Coronary artery (tissue), 2 donors: ENCODE measurements around the gene UBE2F.
"Not testable (repeated sequence)": the region's sequence is repeated elsewhere in the genome, so short reads cannot be mapped to it uniquely, and the experiment has no call there.

ENCODE experiments used
- DNase-seq: peaks from one replicate; pipeline ENCODE4 v3.0.0-alpha.2; 2017; ENCODE audit warnings: low spot score
- H3K27ac ChIP-seq, 2 donors: fragments of 200-600 bp; sonication (generic); one replicate each; pipeline ENCODE4 v1.5.1; 2016 to 2019
- H3K4me3 ChIP-seq: fragments of 200-600 bp; sonication (generic); 2 replicates; pipeline ENCODE4 v1.5.1; 2016; ENCODE audit warnings: mild to moderate bottlenecking, moderate library complexity
- TF ChIP-seq, protein P1 (sequence below): fragments of 200-600 bp; sonication (generic); IDR thresholded peaks from one replicate; pipeline ENCODE4 v1.5.1; 2019; ENCODE audit warnings: antibody characterized with exemption

The UBE2F gene

GRCh38 chr2:237961637-237962036 lies 5.2 kb upstream of the UBE2F start:
- TF ChIP-seq, protein P1, sequence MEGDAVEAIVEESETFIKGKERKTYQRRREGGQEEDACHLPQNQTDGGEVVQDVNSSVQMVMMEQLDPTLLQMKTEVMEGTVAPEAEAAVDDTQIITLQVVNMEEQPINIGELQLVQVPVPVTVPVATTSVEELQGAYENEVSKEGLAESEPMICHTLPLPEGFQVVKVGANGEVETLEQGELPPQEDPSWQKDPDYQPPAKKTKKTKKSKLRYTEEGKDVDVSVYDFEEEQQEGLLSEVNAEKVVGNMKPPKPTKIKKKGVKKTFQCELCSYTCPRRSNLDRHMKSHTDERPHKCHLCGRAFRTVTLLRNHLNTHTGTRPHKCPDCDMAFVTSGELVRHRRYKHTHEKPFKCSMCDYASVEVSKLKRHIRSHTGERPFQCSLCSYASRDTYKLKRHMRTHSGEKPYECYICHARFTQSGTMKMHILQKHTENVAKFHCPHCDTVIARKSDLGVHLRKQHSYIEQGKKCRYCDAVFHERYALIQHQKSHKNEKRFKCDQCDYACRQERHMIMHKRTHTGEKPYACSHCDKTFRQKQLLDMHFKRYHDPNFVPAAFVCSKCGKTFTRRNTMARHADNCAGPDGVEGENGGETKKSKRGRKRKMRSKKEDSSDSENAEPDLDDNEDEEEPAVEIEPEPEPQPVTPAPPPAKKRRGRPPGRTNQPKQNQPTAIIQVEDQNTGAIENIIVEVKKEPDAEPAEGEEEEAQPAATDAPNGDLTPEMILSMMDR: no peak
- DNase-seq: no peak
- Histone ChIP-seq H3K27ac (no peak overlapping the region), H3K4me3 (no peak overlapping the region)

DNA sequence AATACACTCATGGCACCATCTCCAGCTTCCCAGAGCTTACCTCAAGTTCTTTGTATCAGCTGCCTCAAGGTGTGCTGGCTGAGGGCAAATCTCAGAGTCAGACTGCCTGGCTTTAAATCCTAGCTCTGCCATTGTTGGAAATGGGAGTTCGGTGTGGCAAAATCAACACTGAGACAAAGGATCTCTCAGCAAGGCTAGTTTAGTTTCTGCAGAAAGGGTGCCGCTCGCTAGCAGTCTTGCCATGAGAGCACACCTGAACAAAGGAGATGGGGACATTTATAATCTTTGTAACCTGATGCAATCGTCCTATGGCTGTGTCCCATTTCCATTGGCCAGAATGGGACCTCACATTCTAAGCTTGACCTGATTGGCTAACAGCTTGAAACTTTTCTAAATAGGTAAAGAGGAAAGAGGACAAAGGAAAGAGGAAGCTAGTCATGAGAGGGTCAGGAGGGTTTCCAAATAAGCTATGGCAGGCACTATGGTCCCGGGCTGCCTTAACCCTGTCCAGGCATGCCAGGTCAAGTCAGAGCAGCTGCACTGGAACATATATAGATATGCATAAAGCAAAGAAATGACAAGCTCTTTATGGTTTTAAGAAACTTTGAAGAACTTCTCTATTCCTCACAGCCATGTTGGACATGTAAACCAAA lies 4.3 kb upstream of the UBE2F start:
- H3K4me3 ChIP-seq: no peak overlapping the region
- no peak overlapping the region for H3K27ac ChIP-seq
- no peak for DNase-seq
- TF ChIP-seq, protein P1: no peak

GRCh38 chr2:237963490-237963991 lies 3.3 kb upstream of the UBE2F start:
- DNase-seq, H3K4me3 ChIP-seq, H3K27ac ChIP-seq: not testable (repeated sequence)

- DNase-seq: no peak
- H3K27ac ChIP-seq: no peak overlapping the region
- no peak overlapping the region for H3K4me3 ChIP-seq
- TF ChIP-seq, protein P1: no peak
Measured at GRCh38 chr2:237964194-237964577, 2.6 kb upstream of the UBE2F start.

DNA sequence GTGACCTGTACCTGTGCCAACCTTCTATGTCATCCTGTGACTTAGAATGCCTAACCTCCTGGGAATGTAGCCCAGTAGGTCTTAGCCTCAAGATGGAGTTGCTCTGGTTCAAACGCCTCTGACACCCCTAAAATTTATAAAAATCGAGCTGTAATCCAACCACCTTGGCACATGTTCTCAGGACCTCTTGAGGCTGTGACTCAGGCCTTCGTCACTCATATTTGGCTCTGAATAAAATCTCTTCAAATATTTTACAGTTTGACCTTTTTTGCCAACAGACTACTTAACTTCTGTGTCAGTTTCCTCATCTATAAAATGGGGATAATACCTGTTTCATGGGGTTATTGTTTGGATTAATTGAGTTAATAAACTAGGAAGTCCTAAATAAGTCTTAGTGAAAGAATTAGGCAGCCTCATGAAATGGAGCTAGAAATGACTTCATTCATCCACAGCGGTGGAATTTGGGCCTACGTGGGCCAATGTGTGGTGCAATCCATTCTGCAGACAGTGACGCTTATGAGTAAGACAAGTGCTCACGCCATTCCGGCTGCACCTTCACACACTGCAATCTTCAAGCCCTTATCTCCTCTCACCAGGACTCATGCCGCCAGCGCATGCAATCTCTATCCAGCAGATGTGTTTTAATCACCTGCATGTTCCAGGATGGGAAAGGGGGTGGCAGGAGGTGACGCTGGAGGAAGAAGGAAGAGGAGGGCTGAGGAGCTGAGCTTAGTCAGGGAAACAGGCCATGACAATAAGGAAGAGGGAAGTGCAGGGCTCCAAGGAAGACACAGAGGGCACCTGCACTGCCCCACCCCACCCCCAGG lies 2.0 kb upstream of the UBE2F start:
- H3K4me3 ChIP-seq: no peak overlapping the region
- H3K27ac ChIP-seq: no peak overlapping the region
- DNase-seq: no peak
- TF ChIP-seq, protein P1: no peak

DNA sequence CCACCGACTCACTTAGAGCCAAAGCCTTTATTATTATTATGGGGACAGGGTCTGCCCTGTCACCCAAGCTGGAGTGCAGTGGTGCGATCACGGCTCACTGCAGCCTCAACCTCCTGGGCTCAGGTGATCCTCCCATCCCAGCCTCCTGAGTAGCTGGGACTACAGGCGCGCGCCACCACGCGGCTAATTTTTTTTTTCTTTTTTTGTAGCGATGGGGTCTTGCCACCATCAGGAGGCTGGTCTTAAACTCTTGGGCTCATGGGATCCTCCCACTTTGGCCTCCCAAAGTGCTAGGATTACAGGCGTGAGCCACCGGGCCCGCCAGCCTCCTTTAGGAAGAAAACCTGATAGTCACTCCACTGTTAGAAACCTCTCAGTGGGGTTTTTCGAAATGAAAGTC lies 970 bp upstream of the UBE2F start:
- Histone ChIP-seq H3K27ac (peak overlapping the region in 1 of 2 donors; percentile 57), H3K4me3 (peak overlapping the region; percentile 96)
- not testable (repeated sequence) for DNase-seq

GRCh38 chr2:237966250-237966564 lies 607 bp upstream of the UBE2F start:
- peak overlapping the region; percentile 46 to 57 for H3K27ac ChIP-seq
- peak overlapping the region; percentile 96 for H3K4me3 ChIP-seq
- TF ChIP-seq, protein P1: no peak
- no peak for DNase-seq

GRCh38 chr2:237967463-237967951 lies 693 bp downstream of the UBE2F start:
- TF ChIP-seq, protein P1: no peak
- DNase-seq: no peak
- peak overlapping the region; percentile 96 for H3K4me3 ChIP-seq
- H3K27ac ChIP-seq: peak overlapping the region; percentile 24 to 95
